ENCODE data around the gene PRDM16.

Gene PRDM16

GRCh38 chr1:3065396-3065795 is 3.6 kb upstream of the PRDM16 start:
- CTCF ChIA-PET, result no interaction called here
- H3K4me3 ChIP-seq (ENCODE audit: low read depth, low read length), result no peak overlapping the region
- no peak overlapping the region for H3K27ac ChIP-seq (ENCODE audit: extremely low read depth, low read depth, low read length)
- no peaks in the 10 kb centered on the region; the same call in 1 of the 2 replicates for H3K4me1 ChIP-seq (ENCODE audit: control insufficient read depth, insufficient read depth, low read length)
- no peaks in the 10 kb centered on the region for H3K36me3 ChIP-seq (ENCODE audit: control insufficient read depth in 2 of 2, insufficient read depth in 1 of 2, low read length in 2 of 2)
- POLR2A ChIA-PET, result no interaction called here
- TF ChIP-seq ZNF544 (tag by site-specific recombination; IDR thresholded peaks at IDR 0.05) (no peak), ZSCAN23 (tag by site-specific recombination; IDR thresholded peaks at IDR 0.05) (no peak), KLF10 (tag by site-specific recombination; IDR thresholded peaks at IDR 0.05) (no peak)
- H3K9me3 ChIP-seq (ENCODE audit: control insufficient read depth, insufficient read depth, low read depth, low read length), result no peaks in the 10 kb centered on the region

GRCh38 chr1:3065797-3066196 is 3.2 kb upstream of the PRDM16 start:
- Histone ChIP-seq H3K4me1 (ENCODE audit: control insufficient read depth, insufficient read depth, low read length) (no peaks in the 10 kb centered on the region; the same call in 1 of the 2 replicates), H3K4me3 (ENCODE audit: low read depth, low read length) (no peak overlapping the region), H3K27ac (ENCODE audit: extremely low read depth, low read depth, low read length) (no peak overlapping the region), H3K36me3 (ENCODE audit: control insufficient read depth in 2 of 2, insufficient read depth in 1 of 2, low read length in 2 of 2) (no peaks in the 10 kb centered on the region), H3K9me3 (ENCODE audit: control insufficient read depth, insufficient read depth, low read depth, low read length) (no peaks in the 10 kb centered on the region)
- ChIA-PET CTCF (no interaction called here), POLR2A (no interaction called here)
- TF ChIP-seq ZNF24 (tag by site-specific recombination; IDR thresholded peaks at IDR 0.05), result no peak
- TF ChIP-seq SP2 (tag by site-specific recombination; IDR thresholded peaks at IDR 0.05), result no peak
- TF ChIP-seq ZFP41 (tag by site-specific recombination; IDR thresholded peaks at IDR 0.05; ENCODE audit: borderline replicate concordance), result no peak
- TF ChIP-seq ZNF19 (tag by site-specific recombination; IDR thresholded peaks at IDR 0.05; ENCODE audit: low read depth), result no peak
- no peak for TF ChIP-seq ZNF140 (tag by site-specific recombination; IDR thresholded peaks at IDR 0.05)
- no peak for TF ChIP-seq PRDM2 (tag by site-specific recombination; IDR thresholded peaks at IDR 0.05; ENCODE audit: borderline replicate concordance)
- no peak for TF ChIP-seq ZNF473 (tag by site-specific recombination; IDR thresholded peaks at IDR 0.05)
- no peak for TF ChIP-seq ZIC2 (tag by site-specific recombination; IDR thresholded peaks at IDR 0.05)
- TF ChIP-seq ZSCAN4 (tag by site-specific recombination; IDR thresholded peaks at IDR 0.05), result no peak
- TF ChIP-seq KLF7 (tag by site-specific recombination; IDR thresholded peaks at IDR 0.05; ENCODE audit: borderline replicate concordance), result no peak
- no peak for TF ChIP-seq ZNF274 (IDR thresholded peaks at IDR 0.05; ENCODE audit: low read length)
- TF ChIP-seq ZNF274 (tag by site-specific recombination; IDR thresholded peaks at IDR 0.05; ENCODE audit: borderline replicate concordance), result no peak
- TF ChIP-seq ZNF169 (tag by site-specific recombination; IDR thresholded peaks at IDR 0.05), result no peak
- TF ChIP-seq ZNF600 (tag by site-specific recombination; IDR thresholded peaks at IDR 0.05), result no peak
- no peak for TF ChIP-seq SCRT1 (tag by site-specific recombination; IDR thresholded peaks at IDR 0.05; ENCODE audit: borderline replicate concordance)
- TF ChIP-seq KLF1 (tag by site-specific recombination; IDR thresholded peaks at IDR 0.05), result no peak
- TF ChIP-seq KLF17 (tag by site-specific recombination; IDR thresholded peaks at IDR 0.05), result no peak
